HL-60 (cell line): ENCODE results near the gene STIM2.

Source experiments
- GABPA ChIP-seq: IDR thresholded peaks from 2 replicates; pipeline ENCODE4 v1.6.1; 2012; ENCODE audit warnings: low read depth
- POLR2AphosphoS5 ChIP-seq: IDR thresholded peaks from 2 replicates; pipeline ENCODE4 v1.6.1; 2012; ENCODE audit warnings: low read depth
- SPI1 ChIP-seq: IDR thresholded peaks from 2 replicates; pipeline ENCODE4 v1.6.1; 2012; ENCODE audit warnings: low read depth, mild to moderate bottlenecking, borderline replicate concordance
- TF ChIP-seq, protein P1 (sequence below): IDR thresholded peaks from 2 replicates; pipeline ENCODE4 v1.6.1; 2012; ENCODE audit warnings: low read depth; ENCODE audit not compliant: insufficient replicate concordance
- TF ChIP-seq, protein P2 (sequence below): IDR thresholded peaks from one replicate; pipeline ENCODE4 v1.5.1; 2011; ENCODE audit warnings: low read length, control low read depth, inconsistent platforms; ENCODE audit not compliant: insufficient read depth

DNA sequence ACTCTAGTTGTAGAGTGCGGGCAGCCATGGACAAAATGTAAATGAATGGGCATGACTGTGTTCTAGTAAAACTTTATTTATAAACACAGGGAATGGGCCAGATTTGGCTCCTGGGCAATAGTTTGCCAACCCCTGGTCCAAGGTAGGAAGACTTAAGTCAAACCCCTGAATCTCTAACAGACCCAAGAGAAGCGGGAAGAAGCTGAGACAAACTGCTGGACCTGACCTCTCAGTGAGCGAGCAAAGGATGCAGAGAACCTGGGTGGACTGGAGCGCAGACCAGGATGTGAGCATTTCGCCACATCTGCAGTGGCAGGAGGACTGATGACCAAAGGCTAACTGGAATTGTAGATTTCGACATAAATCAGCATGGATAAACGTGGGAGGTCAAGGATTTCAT lies 201.6 kb downstream of the STIM2 start:
- TF ChIP-seq, protein P1, sequence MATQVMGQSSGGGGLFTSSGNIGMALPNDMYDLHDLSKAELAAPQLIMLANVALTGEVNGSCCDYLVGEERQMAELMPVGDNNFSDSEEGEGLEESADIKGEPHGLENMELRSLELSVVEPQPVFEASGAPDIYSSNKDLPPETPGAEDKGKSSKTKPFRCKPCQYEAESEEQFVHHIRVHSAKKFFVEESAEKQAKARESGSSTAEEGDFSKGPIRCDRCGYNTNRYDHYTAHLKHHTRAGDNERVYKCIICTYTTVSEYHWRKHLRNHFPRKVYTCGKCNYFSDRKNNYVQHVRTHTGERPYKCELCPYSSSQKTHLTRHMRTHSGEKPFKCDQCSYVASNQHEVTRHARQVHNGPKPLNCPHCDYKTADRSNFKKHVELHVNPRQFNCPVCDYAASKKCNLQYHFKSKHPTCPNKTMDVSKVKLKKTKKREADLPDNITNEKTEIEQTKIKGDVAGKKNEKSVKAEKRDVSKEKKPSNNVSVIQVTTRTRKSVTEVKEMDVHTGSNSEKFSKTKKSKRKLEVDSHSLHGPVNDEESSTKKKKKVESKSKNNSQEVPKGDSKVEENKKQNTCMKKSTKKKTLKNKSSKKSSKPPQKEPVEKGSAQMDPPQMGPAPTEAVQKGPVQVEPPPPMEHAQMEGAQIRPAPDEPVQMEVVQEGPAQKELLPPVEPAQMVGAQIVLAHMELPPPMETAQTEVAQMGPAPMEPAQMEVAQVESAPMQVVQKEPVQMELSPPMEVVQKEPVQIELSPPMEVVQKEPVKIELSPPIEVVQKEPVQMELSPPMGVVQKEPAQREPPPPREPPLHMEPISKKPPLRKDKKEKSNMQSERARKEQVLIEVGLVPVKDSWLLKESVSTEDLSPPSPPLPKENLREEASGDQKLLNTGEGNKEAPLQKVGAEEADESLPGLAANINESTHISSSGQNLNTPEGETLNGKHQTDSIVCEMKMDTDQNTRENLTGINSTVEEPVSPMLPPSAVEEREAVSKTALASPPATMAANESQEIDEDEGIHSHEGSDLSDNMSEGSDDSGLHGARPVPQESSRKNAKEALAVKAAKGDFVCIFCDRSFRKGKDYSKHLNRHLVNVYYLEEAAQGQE = no peak
- TF ChIP-seq, protein P2, sequence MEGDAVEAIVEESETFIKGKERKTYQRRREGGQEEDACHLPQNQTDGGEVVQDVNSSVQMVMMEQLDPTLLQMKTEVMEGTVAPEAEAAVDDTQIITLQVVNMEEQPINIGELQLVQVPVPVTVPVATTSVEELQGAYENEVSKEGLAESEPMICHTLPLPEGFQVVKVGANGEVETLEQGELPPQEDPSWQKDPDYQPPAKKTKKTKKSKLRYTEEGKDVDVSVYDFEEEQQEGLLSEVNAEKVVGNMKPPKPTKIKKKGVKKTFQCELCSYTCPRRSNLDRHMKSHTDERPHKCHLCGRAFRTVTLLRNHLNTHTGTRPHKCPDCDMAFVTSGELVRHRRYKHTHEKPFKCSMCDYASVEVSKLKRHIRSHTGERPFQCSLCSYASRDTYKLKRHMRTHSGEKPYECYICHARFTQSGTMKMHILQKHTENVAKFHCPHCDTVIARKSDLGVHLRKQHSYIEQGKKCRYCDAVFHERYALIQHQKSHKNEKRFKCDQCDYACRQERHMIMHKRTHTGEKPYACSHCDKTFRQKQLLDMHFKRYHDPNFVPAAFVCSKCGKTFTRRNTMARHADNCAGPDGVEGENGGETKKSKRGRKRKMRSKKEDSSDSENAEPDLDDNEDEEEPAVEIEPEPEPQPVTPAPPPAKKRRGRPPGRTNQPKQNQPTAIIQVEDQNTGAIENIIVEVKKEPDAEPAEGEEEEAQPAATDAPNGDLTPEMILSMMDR = no peak
- TF ChIP-seq POLR2AphosphoS5 (no peak), GABPA (no peak), SPI1 (no peak)
